T47D (cell line): Measurements from ENCODE around the gene CELF1.
A peak's percentile ranks its signal among the peaks of the same experiment; 100 is the strongest.
"Not testable (repeated sequence)": the region's sequence is repeated elsewhere in the genome, so short reads cannot be mapped to it uniquely, and the experiment has no call there.

Experiments
- DNase-seq, 2 experiments: peaks; one replicate each; pipeline versions ENCODE4 v3.0.0 to v3.0.0-alpha.2; 2011 to 2012; ENCODE audit warnings: low read depth in 1 of 2, low spot score in 1 of 2
- JUND ChIP-seq: IDR thresholded peaks from 2 replicates; pipeline ENCODE4 v1.6.1; 2012; ENCODE audit warnings: low read depth
- in situ Hi-C: cut with HindIII; loops from 2 replicates; pipeline ENCODE4 v1.10.0; 2016; ENCODE audit warnings: low sequenced_read_pairs, low pct_unique_long_range_greater_than_20kb

Gene CELF1

DNA sequence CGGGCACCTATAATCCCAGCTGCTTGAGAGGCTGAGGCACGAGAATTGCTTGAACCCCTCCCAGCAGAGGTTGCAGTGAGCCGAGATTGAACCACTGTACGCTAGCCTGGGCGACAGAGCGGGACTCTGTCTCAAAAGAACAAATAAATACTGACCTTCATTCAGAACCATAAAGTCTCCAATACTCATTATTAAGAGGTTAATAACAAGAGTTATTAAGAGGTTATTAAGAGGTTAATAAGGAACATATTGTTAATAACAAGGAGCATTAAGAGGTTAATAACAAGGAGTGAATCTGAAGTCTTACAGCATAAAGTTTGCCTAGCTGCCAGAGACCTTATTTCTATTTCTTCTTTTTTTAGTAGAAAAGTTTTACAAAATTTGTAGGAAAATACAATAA, 7.6 kb downstream of the CELF1 start:
- TF ChIP-seq JUND: no peak
- no peak for DNase-seq
- in situ Hi-C loops: no loop called here

DNA sequence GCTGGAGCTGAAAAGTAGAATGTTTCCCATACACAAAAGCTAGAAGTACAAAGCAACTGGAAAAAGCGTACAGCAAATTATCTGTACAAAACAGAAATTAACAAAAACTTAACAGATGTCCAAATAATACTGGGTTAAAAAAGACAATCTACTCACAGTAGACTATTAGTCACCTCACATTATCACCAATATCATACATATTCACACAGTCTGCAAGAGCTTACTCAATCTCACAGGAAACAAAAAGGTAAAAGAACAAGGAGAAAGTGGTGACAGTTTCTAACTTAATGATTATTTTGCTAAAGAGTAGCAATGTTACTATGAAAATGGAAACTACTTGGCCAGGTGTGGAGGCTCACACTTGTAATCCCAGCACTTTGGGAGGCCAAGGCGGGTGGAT, 11.9 kb downstream of the CELF1 start:
- in situ Hi-C loops: no loop called here

DNA sequence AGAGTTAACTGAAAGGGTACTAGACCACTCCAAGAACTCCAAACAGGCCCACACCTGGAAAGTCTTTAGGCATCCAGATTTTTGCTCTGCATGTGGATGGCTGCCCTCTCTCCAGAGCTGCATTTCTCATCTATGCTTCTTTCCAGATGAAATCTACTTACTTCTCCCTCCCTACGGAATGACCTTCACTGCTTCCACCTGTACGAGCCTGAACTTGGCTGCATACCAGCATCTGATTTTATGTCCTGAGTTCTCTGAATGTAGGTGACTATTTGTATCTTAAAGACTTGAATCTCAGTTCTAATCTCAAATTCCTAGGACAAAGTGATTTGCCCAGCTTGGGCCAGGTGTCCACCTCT, 13.3 kb downstream of the CELF1 start:
- DNase-seq: peak in 1 of 2 experiments; percentile 38
- TF ChIP-seq JUND: no peak
- in situ Hi-C loops: no loop called here

More for the DNA sequence above, 11.9 kb downstream of the CELF1 start:
- DNase-seq: no peak
- no peak for TF ChIP-seq JUND

DNA sequence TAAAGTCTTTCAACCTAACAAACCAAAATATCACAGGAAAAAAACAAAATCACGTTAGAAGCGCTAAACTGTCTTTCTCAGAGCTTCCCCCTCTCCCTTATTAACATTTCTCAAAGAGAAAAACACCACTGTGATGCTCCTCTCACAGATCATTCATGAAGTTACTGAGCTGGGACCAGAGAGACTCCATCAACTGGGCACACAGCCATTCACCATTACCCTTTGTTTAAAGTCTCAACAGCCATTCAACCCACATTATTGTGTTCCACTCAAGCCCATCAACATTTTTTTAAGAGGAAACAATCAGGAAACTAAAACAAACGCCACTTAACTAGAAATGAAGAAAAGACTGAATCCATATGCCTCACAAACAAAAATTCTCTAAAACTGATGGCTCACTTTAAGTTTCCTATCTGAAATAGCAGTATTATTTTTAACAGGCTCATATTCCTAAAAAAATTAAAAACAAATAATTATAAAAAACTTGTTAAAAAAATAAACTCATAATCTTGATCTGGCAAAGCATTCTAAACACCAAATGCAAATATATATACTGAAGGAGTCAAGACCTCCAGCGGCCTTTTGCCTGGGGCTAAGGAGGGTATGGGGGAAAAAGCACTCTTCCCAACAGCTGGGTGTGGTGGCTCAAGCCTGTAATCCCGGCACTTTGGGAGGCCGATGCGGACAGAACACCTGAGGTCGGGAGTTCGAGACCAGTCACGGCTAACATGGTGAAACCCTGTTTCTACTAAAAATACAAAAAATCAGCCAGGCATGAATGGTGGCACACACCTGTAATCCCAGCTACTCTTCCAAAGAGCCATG, 14.0 kb downstream of the CELF1 start:
- TF ChIP-seq JUND: no peak
- DNase-seq: no peak
- in situ Hi-C loops: no loop called here

DNA sequence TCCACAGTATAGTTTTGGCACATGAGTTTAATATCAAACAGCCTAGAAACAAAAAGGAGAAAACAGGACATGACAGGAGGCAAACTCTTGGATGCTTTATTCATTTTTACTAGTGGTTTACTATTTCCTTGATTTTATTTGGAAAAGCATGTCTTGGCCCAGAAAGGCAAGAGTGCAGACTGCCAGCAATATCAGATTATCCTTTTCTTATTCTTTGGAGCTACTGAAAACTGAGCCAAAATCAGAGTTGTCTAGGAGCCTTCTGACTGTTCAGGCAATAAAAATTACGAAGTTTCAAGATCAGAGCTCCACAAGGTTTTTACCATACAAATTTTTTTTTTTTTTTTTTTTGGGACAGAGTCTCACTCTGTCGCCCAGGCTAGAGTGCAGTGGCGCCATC, 16.0 kb downstream of the CELF1 start:
- in situ Hi-C loops: no loop called here
- no peak for DNase-seq
- TF ChIP-seq JUND: no peak

DNA sequence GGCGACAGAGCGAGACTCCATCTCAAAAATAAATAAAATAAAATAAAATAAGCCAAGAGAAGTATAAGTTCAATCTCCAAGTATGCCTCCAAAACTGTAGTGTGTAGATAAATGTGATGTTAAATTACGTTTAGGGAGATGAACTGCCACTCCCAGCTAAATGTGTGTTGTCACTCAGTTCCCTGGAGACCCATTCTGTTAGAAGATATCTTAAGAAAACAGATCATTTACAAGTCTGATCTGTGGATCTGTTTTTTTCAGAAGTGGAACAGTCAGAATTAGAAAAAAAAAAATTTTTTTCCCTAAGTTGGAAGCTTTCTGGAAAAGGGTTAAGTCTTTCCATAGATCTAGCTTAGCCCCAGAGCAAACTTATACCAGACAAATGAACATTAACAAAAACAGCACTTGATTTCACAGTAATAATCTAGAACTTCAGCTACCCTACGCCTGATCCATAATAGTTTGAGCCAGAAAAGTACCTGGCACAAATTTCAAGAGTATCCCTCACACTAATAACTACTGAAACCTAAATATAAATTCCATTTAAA, 18.2 kb downstream of the CELF1 start:
- no peak for TF ChIP-seq JUND
- in situ Hi-C loops: no loop called here

DNA sequence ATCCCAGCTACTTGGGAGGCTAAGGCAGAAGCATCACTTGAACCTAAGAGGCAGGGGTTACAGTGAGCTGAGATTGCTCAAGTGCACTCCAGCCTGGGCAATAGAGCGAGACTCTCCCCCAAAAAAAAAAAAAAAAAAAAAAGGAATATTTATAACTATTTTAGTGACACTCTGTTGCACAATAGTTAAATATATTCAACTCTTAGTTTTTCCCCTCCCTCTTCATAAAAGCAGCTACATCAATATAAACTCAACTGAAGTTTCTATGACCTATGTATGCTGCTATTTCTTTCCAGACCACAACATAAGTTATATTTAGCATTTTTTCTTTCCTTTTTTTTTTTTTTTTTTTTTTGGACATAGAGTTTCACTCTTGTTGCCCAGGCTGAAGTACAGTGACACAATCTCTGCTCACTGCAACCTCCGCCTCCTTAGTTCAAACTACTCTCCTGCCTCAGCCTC, 19.2 kb downstream of the CELF1 start:
- in situ Hi-C loops: no loop called here
- no peak for TF ChIP-seq JUND
- DNase-seq: no peak

More for the DNA sequence above, 18.2 kb downstream of the CELF1 start:
- DNase-seq: no peak

DNA sequence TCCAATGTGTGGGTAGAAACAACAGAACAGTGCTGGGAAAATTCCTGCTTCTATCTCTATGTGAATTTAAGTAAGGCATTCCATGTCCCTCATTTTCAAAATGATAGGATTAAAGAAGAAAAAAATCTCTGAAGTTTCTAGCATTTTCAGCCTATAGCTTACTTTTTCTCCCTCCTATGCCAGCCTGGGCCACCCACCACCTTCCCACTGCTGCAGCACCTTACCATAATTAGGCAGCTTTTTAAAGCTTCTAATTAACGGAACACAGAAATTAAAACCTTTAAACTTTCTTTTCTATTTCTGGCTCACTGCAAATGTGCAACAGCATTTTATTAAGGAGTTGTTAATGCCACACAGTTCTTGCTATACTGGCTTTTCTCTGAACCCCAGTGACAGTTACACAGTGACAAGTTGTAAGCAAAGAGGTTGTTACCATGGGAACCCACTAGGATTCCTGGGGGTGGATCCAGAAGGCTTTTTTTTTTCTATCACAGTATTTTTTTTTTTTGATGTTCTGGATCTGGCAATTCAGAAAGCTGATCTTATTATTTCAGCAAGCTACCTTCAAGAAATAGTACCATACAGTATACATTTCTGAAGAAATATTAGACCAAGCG, 20.2 kb downstream of the CELF1 start:
- no peak for DNase-seq
- in situ Hi-C loops: no loop called here
- no peak for TF ChIP-seq JUND

DNA sequence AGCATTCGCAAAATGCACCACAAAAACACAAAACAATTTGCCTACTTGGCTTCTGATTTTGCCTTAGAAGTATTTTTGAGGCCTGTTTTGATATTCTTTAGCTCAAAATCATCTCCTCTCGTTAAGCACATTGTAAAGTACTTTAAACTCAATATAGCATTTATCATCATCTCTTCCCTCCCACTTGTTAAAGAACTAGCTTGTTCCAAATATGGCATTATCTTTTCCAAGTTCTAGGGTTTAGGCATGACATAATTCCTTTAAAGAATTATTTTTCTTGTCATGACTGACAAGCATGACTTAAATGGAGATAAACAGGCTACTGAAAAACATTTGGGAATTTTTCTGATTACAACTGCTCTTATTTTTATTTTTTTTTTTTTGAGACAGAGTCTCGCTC, 21.3 kb downstream of the CELF1 start:
- no peak for DNase-seq
- in situ Hi-C loops: no loop called here
- no peak for TF ChIP-seq JUND

DNA sequence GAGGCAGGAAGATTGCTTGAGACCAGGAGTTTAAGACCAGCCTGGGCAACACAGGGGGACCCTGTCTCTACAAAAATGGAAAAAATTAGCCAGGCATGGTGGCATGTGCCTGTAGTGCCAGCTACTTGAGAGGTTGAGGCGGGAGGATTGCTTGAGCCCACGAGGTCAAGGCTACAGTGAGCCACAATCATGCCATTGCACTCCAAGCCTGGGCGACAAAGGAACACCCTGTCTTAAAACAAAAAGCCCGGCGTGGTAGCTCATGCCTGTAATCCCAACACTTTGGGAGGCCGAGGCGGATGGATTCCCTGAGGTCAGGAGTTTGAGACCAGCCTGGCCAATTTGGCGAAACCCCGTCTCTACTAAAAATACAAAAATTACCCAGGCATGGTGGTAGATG, 22.2 kb downstream of the CELF1 start:
- DNase-seq, in situ Hi-C loops: not testable (repeated sequence)

GRCh38 chr11:47529951-47530350, 23.0 kb downstream of the CELF1 start:
- in situ Hi-C loops: no loop called here
- TF ChIP-seq JUND: no peak
- DNase-seq: no peak

DNA sequence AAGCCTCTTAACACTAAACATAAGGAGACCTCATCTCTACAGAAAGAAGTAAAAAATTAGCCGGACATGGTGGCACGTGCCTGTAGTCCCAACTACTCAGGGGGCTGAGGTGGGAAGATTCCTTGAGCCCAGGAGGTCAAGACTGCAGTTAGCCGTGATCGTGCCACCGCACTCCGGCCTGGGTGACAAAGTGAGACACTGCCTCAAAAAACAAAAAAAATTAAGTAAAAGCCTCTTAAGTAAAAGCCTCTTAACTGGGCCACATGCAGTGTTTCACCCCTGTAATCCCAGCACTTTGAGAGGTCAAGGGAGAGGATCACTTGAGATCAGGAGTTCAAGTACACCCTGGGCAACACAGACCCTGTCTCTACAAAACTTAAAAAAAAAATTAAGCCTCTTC, 25.7 kb downstream of the CELF1 start:
- TF ChIP-seq JUND: no peak
- no peak for DNase-seq
- in situ Hi-C loops: no loop called here

DNA sequence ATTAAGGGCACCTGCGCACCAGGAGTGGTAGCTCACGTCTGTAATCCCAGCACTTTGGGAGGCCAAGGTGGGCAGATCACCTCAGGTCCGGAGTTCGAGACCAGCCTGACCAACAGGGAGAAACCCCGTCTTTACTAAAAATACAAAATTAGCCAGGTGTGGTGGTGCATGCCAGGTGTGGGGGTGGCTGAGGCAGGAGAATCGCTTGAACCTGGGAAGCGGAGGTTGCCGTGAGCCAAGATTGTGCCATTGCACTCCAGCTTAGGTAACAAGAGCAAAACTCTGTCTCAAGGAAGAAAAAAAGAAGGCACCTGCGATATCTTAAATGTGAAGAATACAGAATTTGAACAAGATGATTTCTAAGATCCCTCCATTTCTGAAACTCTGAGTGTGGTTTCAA, 26.9 kb downstream of the CELF1 start:
- in situ Hi-C loops, DNase-seq: not testable (repeated sequence)
